HFFc6 (cell line): ENCODE measurements around the gene DHRSX. TPM values are rescaled to one million over a fixed set of nuclear protein-coding genes. Genes with fewer than 3 reads are reported as not detected.

ENCODE experiments used
- DNase-seq: peaks from one replicate; pipeline ENCODE4 v3.0.0-alpha.2; 2018
- H3K27ac Mint-ChIP-seq: 2 replicates; pipeline ENCODE4 v1.8.0; 2020; ENCODE audit warnings: mild to moderate bottlenecking, mixed read lengths
- H3K27me3 Mint-ChIP-seq: 2 replicates; pipeline ENCODE4 v1.8.0; 2021; ENCODE audit warnings: mild to moderate bottlenecking, moderate library complexity, mixed read lengths; ENCODE audit not compliant: insufficient read depth
- H3K36me3 Mint-ChIP-seq: 2 replicates; pipeline ENCODE4 v1.8.0; 2021; ENCODE audit warnings: low read depth, mixed read lengths
- H3K4me1 Mint-ChIP-seq: 2 replicates; pipeline ENCODE4 v1.8.0; 2020; ENCODE audit warnings: low read depth, mixed read lengths
- H3K4me3 Mint-ChIP-seq: 2 replicates; pipeline ENCODE4 v1.8.0; 2020; ENCODE audit warnings: mild to moderate bottlenecking, moderate library complexity, mixed read lengths
- H3K9me3 Mint-ChIP-seq: 2 replicates; pipeline ENCODE4 v1.8.0; 2020; ENCODE audit warnings: mild to moderate bottlenecking, mixed read lengths
- CTCF ChIP-seq: fragments of 200-600 bp; sonication (generic); IDR thresholded peaks from 2 replicates; pipeline ENCODE4 v1.5.0; 2021; ENCODE audit warnings: antibody characterized with exemption, mild to moderate bottlenecking
- total RNA-seq, 6 experiments: library from RNA; stranded (reverse); fragmentation: NEBNext Ultra II Directional; extraction: Animal tissue kit (Norgen Biotek cat#: 25700); gene quantifications; 2 replicates in 1 of 6; 3 replicates in 5 of 6; pipeline ENCODE4 v1.2.3, GENCODE V29; 2021

Gene DHRSX
- total RNA-seq, 6 experiments from 2014 or later = 19.6 to 27.1 (median 22.9) TPM

GRCh38 chrX:2185341-2186082 is 315.3 kb downstream of the DHRSX start:
- H3K9me3 Mint-ChIP-seq = peaks cover 23% of the 10 kb centered on the region

GRCh38 chrX:2184089-2184488 is 316.7 kb downstream of the DHRSX start:
- Mint-ChIP-seq H3K4me1 (peaks cover 4% of the 10 kb centered on the region; the same call in 1 of the 2 replicates), H3K27me3 (no peaks in the 10 kb centered on the region; the same call in 1 of the 2 replicates), H3K4me3 (no peak overlapping the region), H3K27ac (no peak overlapping the region), H3K9me3 (peaks cover 15% of the 10 kb centered on the region), H3K36me3 (peaks cover 7% of the 10 kb centered on the region; the same call in 1 of the 2 replicates)
- no peak for TF ChIP-seq CTCF
- no peak for DNase-seq

More at GRCh38 chrX:2185341-2186082, 315.3 kb downstream of the DHRSX start:
- no peak for TF ChIP-seq CTCF
- Mint-ChIP-seq H3K27ac (no peak overlapping the region), H3K4me3 (no peak overlapping the region), H3K4me1 (peaks cover 4% of the 10 kb centered on the region; the same call in 1 of the 2 replicates), H3K36me3 (peaks cover 7% of the 10 kb centered on the region; the same call in 1 of the 2 replicates), H3K27me3 (no peaks in the 10 kb centered on the region; the same call in 1 of the 2 replicates)
- no peak for DNase-seq

GRCh38 chrX:2183193-2183725 is 317.5 kb downstream of the DHRSX start:
- DNase-seq = no peak

GRCh38 chrX:2177541-2177940 is 323.2 kb downstream of the DHRSX start:
- no peak for DNase-seq
- peaks cover 7% of the 10 kb centered on the region; the same call in 1 of the 2 replicates for H3K36me3 Mint-ChIP-seq
- peaks cover 1% of the 10 kb centered on the region; the same call in 1 of the 2 replicates for H3K27me3 Mint-ChIP-seq
- peaks cover 31% of the 10 kb centered on the region for H3K9me3 Mint-ChIP-seq
- H3K4me3 Mint-ChIP-seq = no peak overlapping the region
- TF ChIP-seq CTCF = no peak
- no peaks in the 10 kb centered on the region for H3K4me1 Mint-ChIP-seq
- no peak overlapping the region for H3K27ac Mint-ChIP-seq

More at GRCh38 chrX:2183193-2183725, 317.5 kb downstream of the DHRSX start:
- peaks cover 12% of the 10 kb centered on the region for H3K9me3 Mint-ChIP-seq
- no peak overlapping the region for H3K27ac Mint-ChIP-seq
- no peak overlapping the region for H3K4me3 Mint-ChIP-seq
- H3K36me3 Mint-ChIP-seq = peaks cover 5% of the 10 kb centered on the region; the same call in 1 of the 2 replicates
- no peak for TF ChIP-seq CTCF
- H3K4me1 Mint-ChIP-seq = peaks cover 2% of the 10 kb centered on the region; the same call in 1 of the 2 replicates
- no peaks in the 10 kb centered on the region; the same call in 1 of the 2 replicates for H3K27me3 Mint-ChIP-seq

GRCh38 chrX:2176733-2177132 is 324.0 kb downstream of the DHRSX start:
- Mint-ChIP-seq H3K27me3 (peaks cover 1% of the 10 kb centered on the region; the same call in 1 of the 2 replicates), H3K36me3 (peaks cover 7% of the 10 kb centered on the region; the same call in 1 of the 2 replicates), H3K4me1 (no peaks in the 10 kb centered on the region), H3K4me3 (no peak overlapping the region), H3K9me3 (peaks cover 31% of the 10 kb centered on the region), H3K27ac (no peak overlapping the region)
- DNase-seq = no peak
- TF ChIP-seq CTCF = no peak
